Neural cell (in vitro differentiated cells): Measurements from ENCODE around the gene SCCPDH. TPM values are rescaled to one million over a fixed set of nuclear protein-coding genes. Genes with fewer than 3 reads are reported as not detected.
"Not testable (repeated sequence)": the region's sequence is repeated elsewhere in the genome, so short reads cannot be mapped to it uniquely, and the experiment has no call there.

Experiments used
- H2AFZ ChIP-seq: fragments of 200-600, 300-800 bp; sonication (generic), shearing (Covaris generic); 2 replicates; pipeline ENCODE4 v1.6.0; 2014; ENCODE audit warnings: low read depth, mild to moderate bottlenecking, antibody characterized with exemption, low read length, moderate library complexity
- H3F3A ChIP-seq: fragments of 200-600 bp; shearing (Covaris generic); 2 replicates; pipeline ENCODE4 v1.6.1; 2016; ENCODE audit warnings: mild to moderate bottlenecking, moderate library complexity, mixed read lengths, antibody characterized with exemption, low read length; ENCODE audit not compliant: insufficient read depth, poor library complexity, severe bottlenecking
- H3K27ac ChIP-seq: fragments of 200-600, 300-800 bp; sonication (generic), shearing (Covaris generic); 2 replicates; pipeline ENCODE4 v1.5.1; 2014; ENCODE audit warnings: mild to moderate bottlenecking, low read length, moderate library complexity
- H3K27me3 ChIP-seq: fragments of 300-800, 200-600 bp; sonication (generic), shearing (Covaris generic); 2 replicates; pipeline ENCODE4 v1.6.0; 2014; ENCODE audit warnings: mild to moderate bottlenecking, low read depth, low read length, moderate library complexity; ENCODE audit not compliant: insufficient read depth
- H3K36me3 ChIP-seq: fragments of 300-800, 200-600 bp; sonication (generic), shearing (Covaris generic); 2 replicates; pipeline ENCODE4 v1.5.1; 2014; ENCODE audit warnings: mild to moderate bottlenecking, antibody characterized with exemption, low read length, moderate library complexity; ENCODE audit not compliant: insufficient read depth
- H3K4me2 ChIP-seq: fragments of 300-800, 200-600 bp; sonication (generic), shearing (Covaris generic); 2 replicates; pipeline ENCODE4 v1.6.0; 2014; ENCODE audit warnings: mild to moderate bottlenecking, low read length
- H3K4me3 ChIP-seq: fragments of 300-800, 200-600 bp; sonication (generic), shearing (Covaris generic); 2 replicates; pipeline ENCODE4 v1.5.1; 2014; ENCODE audit warnings: mild to moderate bottlenecking, low read length, moderate library complexity
- H3K79me2 ChIP-seq: fragments of 200-600 bp; shearing (Covaris generic); replicated peaks from 2 replicates; pipeline ENCODE4 v1.6.0; 2014; ENCODE audit warnings: mild to moderate bottlenecking, low read length, moderate library complexity; ENCODE audit not compliant: insufficient read depth
- H3K9ac ChIP-seq: fragments of 300-800, 200-600 bp; sonication (generic), shearing (Covaris generic); 2 replicates; pipeline ENCODE4 v1.6.1; 2016; ENCODE audit warnings: mild to moderate bottlenecking, low read length, mixed read lengths
- H3K9me2 ChIP-seq: fragments of 200-600 bp; shearing (Covaris generic); 2 replicates; pipeline ENCODE4 v1.6.1; 2016; ENCODE audit warnings: mild to moderate bottlenecking, low read length, mixed read lengths; ENCODE audit not compliant: insufficient read depth
- H3K9me3 ChIP-seq: fragments of 200-600, 300-800 bp; sonication (generic), shearing (Covaris generic); 2 replicates; pipeline ENCODE4 v1.6.1; 2016; ENCODE audit warnings: mild to moderate bottlenecking, mixed run types, low read length, moderate library complexity, mixed read lengths
- H4K20me1 ChIP-seq: fragments of 200-600 bp; shearing (Covaris generic); 2 replicates; pipeline ENCODE4 v1.6.1; 2016; ENCODE audit warnings: mild to moderate bottlenecking, mixed run types; ENCODE audit not compliant: insufficient read depth
- EP300 ChIP-seq: fragments of 450-650 bp; conservative IDR thresholded peaks from 2 replicates; pipeline ENCODE4 v1.6.1; 2014; ENCODE audit warnings: antibody characterized with exemption, mild to moderate bottlenecking, moderate library complexity; ENCODE audit not compliant: poor library complexity, severe bottlenecking
- EZH2 ChIP-seq: fragments of 200-600, 300-800 bp; shearing (Covaris generic), sonication (generic); IDR thresholded peaks from 2 replicates; pipeline ENCODE4 v1.6.1; 2014; ENCODE audit warnings: antibody characterized with exemption, low read length, borderline replicate concordance, mild to moderate bottlenecking; ENCODE audit not compliant: insufficient read depth, poor library complexity, severe bottlenecking
- MXI1 ChIP-seq: fragments of 450-650 bp; conservative IDR thresholded peaks from 2 replicates; pipeline ENCODE4 v1.6.1; 2014; ENCODE audit warnings: antibody characterized with exemption, mild to moderate bottlenecking; ENCODE audit not compliant: poor library complexity, severe bottlenecking
- POLR2AphosphoS5 ChIP-seq: IDR thresholded peaks from 2 replicates; pipeline ENCODE4 v1.6.1; 2012
- RAD21 ChIP-seq: fragments of 450-650 bp; conservative IDR thresholded peaks from 2 replicates; pipeline ENCODE4 v1.6.1; 2014; ENCODE audit warnings: antibody characterized with exemption, mild to moderate bottlenecking, moderate library complexity
- SMC3 ChIP-seq: fragments of 450-650 bp; conservative IDR thresholded peaks from 2 replicates; pipeline ENCODE4 v1.6.1; 2014; ENCODE audit warnings: antibody characterized with exemption, mild to moderate bottlenecking, moderate library complexity; ENCODE audit not compliant: poor library complexity
- TAF1 ChIP-seq: IDR thresholded peaks from 2 replicates; pipeline ENCODE4 v1.6.1; 2012; ENCODE audit warnings: low read depth
- polyA plus RNA-seq: library from polyadenylated mRNA; depleted of rRNA; stranded (reverse); fragments of >200 nt; gene quantifications from 2 replicates; pipeline ENCODE4 v1.2.3, GENCODE V29; 2014
- TF ChIP-seq, protein P1 (sequence below): IDR thresholded peaks from 2 replicates; pipeline ENCODE4 v1.6.1; 2012; ENCODE audit warnings: borderline replicate concordance
- TF ChIP-seq, protein P2 (sequence below): fragments of 450-650 bp; IDR thresholded peaks from 2 replicates; pipeline ENCODE4 v1.5.1; 2014; ENCODE audit warnings: antibody characterized with exemption, mild to moderate bottlenecking, moderate library complexity; ENCODE audit not compliant: poor library complexity, severe bottlenecking

The SCCPDH gene
- polyA plus RNA-seq, 1 donor from 2014 or later = 94.2 TPM

DNA sequence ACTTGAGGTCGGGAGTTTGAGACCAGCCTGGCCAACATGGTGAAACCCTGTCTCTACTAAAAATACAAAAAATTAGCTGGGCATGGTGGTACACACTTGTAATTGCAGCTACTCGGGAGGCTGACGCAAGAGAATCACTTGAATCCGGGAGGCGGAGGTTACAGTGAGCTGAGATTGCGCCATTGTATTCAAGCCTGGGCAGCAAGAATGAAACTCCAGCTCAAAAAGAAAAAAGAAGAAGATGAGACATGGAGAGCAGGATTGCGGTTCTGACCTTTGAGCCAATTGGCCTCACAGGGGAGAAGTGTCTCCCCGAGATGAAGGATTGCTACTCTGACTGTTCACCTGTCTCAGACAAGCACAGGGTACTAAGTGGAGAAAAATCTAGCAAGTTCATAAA lies 6.6 kb downstream of the SCCPDH start:
- Histone ChIP-seq H3F3A (no peaks in the 10 kb centered on the region), H3K9me2 (no peaks in the 10 kb centered on the region), H3K4me2 (no peak overlapping the region), H3K79me2 (peaks cover 10% of the 10 kb centered on the region), H2AFZ (no peak overlapping the region), H3K4me3 (no peak overlapping the region), H3K9me3 (no peaks in the 10 kb centered on the region), H4K20me1 (no peaks in the 10 kb centered on the region), H3K9ac (no peak overlapping the region), H3K27ac (no peak overlapping the region), H3K27me3 (no peaks in the 10 kb centered on the region), H3K36me3 (peaks cover 11% of the 10 kb centered on the region)
- TF ChIP-seq EZH2 (no peak), SMC3 (no peak), EP300 (no peak), POLR2AphosphoS5 (no peak), MXI1 (no peak), TAF1 (no peak), RAD21 (no peak)
- TF ChIP-seq, protein P1, sequence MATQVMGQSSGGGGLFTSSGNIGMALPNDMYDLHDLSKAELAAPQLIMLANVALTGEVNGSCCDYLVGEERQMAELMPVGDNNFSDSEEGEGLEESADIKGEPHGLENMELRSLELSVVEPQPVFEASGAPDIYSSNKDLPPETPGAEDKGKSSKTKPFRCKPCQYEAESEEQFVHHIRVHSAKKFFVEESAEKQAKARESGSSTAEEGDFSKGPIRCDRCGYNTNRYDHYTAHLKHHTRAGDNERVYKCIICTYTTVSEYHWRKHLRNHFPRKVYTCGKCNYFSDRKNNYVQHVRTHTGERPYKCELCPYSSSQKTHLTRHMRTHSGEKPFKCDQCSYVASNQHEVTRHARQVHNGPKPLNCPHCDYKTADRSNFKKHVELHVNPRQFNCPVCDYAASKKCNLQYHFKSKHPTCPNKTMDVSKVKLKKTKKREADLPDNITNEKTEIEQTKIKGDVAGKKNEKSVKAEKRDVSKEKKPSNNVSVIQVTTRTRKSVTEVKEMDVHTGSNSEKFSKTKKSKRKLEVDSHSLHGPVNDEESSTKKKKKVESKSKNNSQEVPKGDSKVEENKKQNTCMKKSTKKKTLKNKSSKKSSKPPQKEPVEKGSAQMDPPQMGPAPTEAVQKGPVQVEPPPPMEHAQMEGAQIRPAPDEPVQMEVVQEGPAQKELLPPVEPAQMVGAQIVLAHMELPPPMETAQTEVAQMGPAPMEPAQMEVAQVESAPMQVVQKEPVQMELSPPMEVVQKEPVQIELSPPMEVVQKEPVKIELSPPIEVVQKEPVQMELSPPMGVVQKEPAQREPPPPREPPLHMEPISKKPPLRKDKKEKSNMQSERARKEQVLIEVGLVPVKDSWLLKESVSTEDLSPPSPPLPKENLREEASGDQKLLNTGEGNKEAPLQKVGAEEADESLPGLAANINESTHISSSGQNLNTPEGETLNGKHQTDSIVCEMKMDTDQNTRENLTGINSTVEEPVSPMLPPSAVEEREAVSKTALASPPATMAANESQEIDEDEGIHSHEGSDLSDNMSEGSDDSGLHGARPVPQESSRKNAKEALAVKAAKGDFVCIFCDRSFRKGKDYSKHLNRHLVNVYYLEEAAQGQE = no peak
- TF ChIP-seq, protein P2, sequence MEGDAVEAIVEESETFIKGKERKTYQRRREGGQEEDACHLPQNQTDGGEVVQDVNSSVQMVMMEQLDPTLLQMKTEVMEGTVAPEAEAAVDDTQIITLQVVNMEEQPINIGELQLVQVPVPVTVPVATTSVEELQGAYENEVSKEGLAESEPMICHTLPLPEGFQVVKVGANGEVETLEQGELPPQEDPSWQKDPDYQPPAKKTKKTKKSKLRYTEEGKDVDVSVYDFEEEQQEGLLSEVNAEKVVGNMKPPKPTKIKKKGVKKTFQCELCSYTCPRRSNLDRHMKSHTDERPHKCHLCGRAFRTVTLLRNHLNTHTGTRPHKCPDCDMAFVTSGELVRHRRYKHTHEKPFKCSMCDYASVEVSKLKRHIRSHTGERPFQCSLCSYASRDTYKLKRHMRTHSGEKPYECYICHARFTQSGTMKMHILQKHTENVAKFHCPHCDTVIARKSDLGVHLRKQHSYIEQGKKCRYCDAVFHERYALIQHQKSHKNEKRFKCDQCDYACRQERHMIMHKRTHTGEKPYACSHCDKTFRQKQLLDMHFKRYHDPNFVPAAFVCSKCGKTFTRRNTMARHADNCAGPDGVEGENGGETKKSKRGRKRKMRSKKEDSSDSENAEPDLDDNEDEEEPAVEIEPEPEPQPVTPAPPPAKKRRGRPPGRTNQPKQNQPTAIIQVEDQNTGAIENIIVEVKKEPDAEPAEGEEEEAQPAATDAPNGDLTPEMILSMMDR = no peak

DNA sequence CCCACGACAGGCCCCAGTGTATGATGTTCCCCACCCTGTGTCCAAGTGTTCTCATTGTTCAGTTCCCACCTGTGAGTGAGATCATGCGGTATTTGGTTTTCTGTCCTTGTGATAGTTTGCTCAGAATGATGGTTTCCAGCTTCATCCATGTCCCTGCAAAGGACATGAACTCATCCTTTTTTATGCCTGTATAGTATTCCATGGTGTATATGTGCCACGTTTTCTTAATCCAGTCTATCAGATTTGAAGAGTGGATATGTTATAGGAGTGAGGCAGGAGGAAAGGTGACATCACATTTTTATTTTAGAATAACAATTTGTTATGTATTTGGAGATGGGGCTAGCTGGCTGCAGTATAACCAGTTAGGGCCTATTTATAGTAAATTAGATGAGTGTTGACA lies 7.7 kb downstream of the SCCPDH start:
- not testable (repeated sequence) for H2AFZ ChIP-seq, H3K9ac ChIP-seq, H4K20me1 ChIP-seq, H3K9me2 ChIP-seq, H3F3A ChIP-seq, H3K27me3 ChIP-seq, H3K4me2 ChIP-seq, H3K27ac ChIP-seq, H3K9me3 ChIP-seq, H3K4me3 ChIP-seq, H3K79me2 ChIP-seq
- peaks cover 11% of the 10 kb centered on the region for H3K36me3 ChIP-seq

DNA sequence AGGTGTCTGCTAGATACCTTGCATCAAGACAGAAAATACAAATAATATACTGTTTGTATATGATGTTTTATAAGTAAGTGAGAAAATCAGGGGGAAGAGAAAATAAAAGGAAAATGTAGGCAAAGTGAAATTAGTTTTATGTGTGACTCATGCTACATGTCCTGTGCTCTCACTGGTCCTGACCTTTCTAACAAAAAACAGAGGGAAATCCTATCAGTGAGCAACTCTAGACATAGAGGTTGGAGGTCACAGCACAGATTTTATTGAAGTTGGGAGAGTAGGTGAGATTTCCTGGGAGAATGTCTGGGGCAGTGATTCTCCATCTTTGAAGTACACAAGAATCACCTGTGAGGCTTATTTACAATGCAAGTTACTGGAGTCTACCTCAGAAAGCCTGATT lies 9.5 kb downstream of the SCCPDH start:
- H3K4me2 ChIP-seq = no peak overlapping the region
- H3K9me3 ChIP-seq = no peaks in the 10 kb centered on the region
- no peak overlapping the region for H3K27ac ChIP-seq
- peaks cover 7% of the 10 kb centered on the region for H3K36me3 ChIP-seq
- H4K20me1 ChIP-seq = no peaks in the 10 kb centered on the region
- no peaks in the 10 kb centered on the region for H3K27me3 ChIP-seq
- no peak overlapping the region for H2AFZ ChIP-seq
- H3K79me2 ChIP-seq = no peaks in the 10 kb centered on the region
- H3F3A ChIP-seq = no peaks in the 10 kb centered on the region
- no peak for TF ChIP-seq TAF1
- TF ChIP-seq, protein P2 = no peak
- TF ChIP-seq MXI1 = no peak
- no peak for TF ChIP-seq SMC3
- TF ChIP-seq RAD21 = no peak
- no peak for TF ChIP-seq POLR2AphosphoS5
- TF ChIP-seq EZH2 = no peak
- no peak for TF ChIP-seq EP300
- TF ChIP-seq, protein P1 = no peak
- H3K9ac ChIP-seq = no peak overlapping the region
- H3K9me2 ChIP-seq = no peaks in the 10 kb centered on the region
- no peak overlapping the region for H3K4me3 ChIP-seq
